Panc1 (cell line): ENCODE measurements around the gene GDI2.

Source experiments
- CTCF ChIP-seq: fragments of 450-650 bp; IDR thresholded peaks from 2 replicates; pipeline ENCODE4 v1.5.1; 2017; ENCODE audit warnings: mild to moderate bottlenecking
- POLR2AphosphoS5 ChIP-seq: IDR thresholded peaks from 2 replicates; pipeline ENCODE4 v1.6.1; 2012; ENCODE audit warnings: mild to moderate bottlenecking, low read depth, low read length, moderate library complexity
- REST ChIP-seq, 2 experiments: IDR thresholded peaks; 2 replicates each; pipeline ENCODE4 v1.6.1; 2011 to 2012; ENCODE audit warnings: low read depth in 2 of 2, control low read depth in 1 of 2, low read length in 1 of 2, mild to moderate bottlenecking in 1 of 2, moderate library complexity in 1 of 2; ENCODE audit not compliant: insufficient read depth in 1 of 2
- SIN3A ChIP-seq: IDR thresholded peaks from 2 replicates; pipeline ENCODE4 v1.6.1; 2012; ENCODE audit warnings: low read depth, mild to moderate bottlenecking, low read length, moderate library complexity, borderline replicate concordance; ENCODE audit not compliant: insufficient read depth

- no peak for TF ChIP-seq POLR2AphosphoS5
- no peak for TF ChIP-seq CTCF
- no peak for TF ChIP-seq SIN3A
- TF ChIP-seq REST (IDR thresholded peaks at IDR 0.05; ENCODE audit: insufficient read depth in 1 of 2, low read depth in 2 of 2, low read length in 1 of 2), result no peak
Observed at GRCh38 chr10:5835446-5836095, 22.3 kb upstream of the GDI2 start.
